Measurements from ENCODE around the gene MMEL1.
"Not testable (repeated sequence)": the region's sequence is repeated elsewhere in the genome, so short reads cannot be mapped to it uniquely, and the experiment has no call there.

The MMEL1 gene, protein sequence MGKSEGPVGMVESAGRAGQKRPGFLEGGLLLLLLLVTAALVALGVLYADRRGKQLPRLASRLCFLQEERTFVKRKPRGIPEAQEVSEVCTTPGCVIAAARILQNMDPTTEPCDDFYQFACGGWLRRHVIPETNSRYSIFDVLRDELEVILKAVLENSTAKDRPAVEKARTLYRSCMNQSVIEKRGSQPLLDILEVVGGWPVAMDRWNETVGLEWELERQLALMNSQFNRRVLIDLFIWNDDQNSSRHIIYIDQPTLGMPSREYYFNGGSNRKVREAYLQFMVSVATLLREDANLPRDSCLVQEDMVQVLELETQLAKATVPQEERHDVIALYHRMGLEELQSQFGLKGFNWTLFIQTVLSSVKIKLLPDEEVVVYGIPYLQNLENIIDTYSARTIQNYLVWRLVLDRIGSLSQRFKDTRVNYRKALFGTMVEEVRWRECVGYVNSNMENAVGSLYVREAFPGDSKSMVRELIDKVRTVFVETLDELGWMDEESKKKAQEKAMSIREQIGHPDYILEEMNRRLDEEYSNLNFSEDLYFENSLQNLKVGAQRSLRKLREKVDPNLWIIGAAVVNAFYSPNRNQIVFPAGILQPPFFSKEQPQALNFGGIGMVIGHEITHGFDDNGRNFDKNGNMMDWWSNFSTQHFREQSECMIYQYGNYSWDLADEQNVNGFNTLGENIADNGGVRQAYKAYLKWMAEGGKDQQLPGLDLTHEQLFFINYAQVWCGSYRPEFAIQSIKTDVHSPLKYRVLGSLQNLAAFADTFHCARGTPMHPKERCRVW

DNA sequence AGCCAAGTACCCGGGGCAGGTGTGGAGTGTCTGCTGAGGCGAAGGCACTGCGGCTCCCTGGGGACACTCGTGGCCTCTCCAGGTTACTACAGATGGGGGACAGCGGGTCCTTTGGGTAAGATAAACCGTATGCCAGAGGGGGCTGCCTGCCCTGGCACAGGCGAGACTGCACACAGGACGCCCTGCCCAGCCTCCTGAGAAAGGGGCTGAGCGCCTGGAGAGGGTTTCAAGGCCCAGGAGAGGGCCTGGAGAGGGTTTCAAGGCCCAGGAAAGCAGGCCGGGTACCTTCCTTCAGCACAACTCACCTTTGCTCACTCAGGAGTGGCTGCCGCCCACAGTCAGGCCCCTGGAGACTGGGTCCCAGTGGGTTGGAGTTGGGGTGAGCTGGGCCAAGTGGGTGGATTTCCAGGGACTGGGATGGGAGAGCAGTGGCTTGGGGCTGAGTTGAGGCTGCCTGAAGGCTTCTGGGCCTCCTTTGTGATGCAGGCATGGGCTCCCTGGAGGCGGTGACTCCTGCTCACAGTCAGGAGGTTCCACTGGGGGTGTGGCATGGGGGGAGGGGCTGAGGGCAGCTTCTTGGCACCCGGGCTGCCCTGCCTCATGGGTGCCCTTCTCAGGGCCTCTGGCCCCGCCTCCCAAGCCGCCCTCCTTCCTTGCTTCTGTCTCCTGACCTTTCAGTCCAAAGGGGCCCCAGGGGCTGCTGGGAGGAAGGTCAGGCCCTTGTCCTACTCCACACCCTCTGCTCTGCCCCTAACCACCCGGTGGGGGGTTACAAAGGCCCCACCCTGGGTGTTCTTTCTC lies at the start of gene MMEL1:
MMEL1 (minus strand) TSS at position 456 of the 801 bp plus-strand sequence. CDS start 3,532 bp downstream, outside the sequence.
- DNase-seq = no peak

DNA sequence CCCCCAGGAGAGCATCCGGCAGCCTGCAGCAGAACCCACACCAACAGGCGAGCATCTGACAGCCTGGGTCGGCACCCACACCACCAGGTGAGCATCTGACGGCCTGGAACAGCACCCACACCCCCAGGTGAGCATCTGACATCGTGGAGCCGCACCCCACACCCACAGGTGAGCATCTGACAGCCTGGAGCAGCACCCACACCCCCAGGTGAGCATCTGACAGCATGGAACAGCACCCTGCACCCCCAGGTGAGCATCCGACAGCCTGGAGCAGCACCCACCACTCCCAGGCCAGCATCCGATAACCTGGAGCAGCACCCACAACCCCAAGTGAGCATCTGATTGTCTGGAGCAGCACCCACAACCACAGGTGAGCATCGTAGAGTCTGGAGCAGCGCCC lies 43.9 kb upstream of the MMEL1 start:
- not testable (repeated sequence) for DNase-seq

- DNase-seq = not testable (repeated sequence)
These were observed 38.8 kb upstream of the MMEL1 start for GRCh38 chr1:2671656-2672055.

DNA sequence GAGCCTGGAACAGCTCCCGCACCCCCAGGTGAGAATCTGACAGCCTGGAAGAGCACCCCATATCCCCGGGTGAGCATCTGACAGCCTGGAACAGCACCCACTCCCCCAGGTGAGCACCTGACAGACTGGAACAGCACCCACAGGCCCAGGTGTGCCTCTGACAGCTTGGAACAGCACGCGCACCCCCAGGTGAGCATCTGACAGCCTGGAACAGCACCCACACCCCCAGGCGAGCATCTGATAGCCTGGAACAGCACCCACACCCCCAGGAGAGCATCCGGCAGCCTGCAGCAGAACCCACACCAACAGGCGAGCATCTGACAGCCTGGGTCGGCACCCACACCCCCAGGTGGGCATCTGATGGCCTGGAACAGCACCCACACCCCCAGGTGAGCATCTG lies 27.0 kb upstream of the MMEL1 start:
- DNase-seq = not testable (repeated sequence)

- not testable (repeated sequence) for DNase-seq
These were observed 25.1 kb upstream of the MMEL1 start for GRCh38 chr1:2657909-2658308.

DNA sequence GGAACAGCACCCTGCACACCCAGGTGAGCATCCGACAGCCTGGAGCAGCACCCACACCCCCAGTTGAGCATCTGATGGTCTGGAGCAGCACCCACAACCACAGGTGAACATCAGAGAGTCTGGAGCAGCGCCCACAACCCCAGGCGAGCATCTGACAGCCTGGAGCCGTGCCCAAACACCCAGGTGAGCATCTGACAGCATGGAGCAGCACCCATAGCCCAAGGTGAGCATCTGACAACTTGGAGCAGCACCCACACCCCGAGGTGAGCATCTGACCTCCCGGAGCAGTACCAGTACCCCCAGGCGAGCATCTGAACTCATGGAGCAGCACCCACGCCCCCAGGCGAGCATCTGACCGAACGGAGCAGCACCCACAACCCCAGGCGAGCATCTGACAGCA lies 24.3 kb upstream of the MMEL1 start:
- DNase-seq = not testable (repeated sequence)

- DNase-seq = not testable (repeated sequence)
These were observed 23.0 kb upstream of the MMEL1 start for GRCh38 chr1:2655598-2656434.

DNA sequence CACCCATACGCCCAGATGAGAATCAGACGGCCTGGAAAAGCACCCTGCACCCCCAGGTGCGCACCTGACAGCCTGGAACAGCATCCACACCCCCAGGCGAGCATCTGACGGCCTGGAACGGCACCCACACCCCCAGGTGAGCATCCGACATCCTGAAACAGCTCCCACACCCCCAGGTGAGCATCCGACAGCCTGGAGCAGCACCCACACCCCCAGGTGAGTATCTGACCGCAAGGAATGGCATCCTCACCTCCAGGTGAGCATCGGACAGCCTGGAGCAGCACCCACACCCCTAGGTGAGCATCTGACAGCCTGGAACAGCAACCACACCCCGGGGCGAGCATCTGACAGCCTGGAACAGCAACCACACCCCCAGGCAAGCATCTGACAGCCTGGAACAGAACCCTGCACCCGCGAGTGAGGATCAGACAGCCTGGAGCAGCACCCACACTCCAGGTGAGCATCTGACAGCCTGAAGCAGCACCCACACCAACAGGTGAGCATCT lies 21.7 kb upstream of the MMEL1 start:
- DNase-seq = not testable (repeated sequence)

DNA sequence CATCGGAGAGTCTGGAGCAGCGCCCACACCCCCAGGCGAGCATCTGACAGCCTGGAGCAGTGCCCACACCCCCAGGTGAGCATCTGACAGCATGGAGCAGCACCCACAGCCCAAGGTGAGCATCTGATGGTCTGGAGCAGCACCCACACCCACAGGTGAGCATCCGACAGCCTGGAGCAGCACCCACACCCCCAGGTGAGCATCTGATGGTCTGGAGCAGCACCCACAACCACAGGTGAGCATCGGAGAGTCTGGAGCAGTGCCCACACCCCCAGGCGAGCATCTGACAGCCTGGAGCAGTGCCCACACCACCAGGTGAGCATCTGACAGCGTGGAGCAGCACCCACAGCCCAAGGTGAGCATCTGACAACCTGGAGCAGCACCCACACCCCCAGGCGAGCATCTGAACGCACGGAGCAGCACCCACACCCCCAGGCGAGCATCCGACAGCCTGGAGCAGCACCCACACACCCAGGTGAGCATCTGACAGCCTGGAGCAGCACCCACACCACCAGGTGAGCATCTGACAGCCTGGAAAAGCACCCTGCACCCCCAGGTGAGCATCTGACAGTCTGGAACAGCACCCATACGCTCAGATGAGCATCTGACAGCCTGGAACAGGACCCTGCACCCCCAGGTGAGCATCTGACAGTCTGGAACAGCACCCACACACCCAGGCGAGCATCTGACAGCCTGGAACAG lies 21.1 kb upstream of the MMEL1 start:
- not testable (repeated sequence) for DNase-seq

DNA sequence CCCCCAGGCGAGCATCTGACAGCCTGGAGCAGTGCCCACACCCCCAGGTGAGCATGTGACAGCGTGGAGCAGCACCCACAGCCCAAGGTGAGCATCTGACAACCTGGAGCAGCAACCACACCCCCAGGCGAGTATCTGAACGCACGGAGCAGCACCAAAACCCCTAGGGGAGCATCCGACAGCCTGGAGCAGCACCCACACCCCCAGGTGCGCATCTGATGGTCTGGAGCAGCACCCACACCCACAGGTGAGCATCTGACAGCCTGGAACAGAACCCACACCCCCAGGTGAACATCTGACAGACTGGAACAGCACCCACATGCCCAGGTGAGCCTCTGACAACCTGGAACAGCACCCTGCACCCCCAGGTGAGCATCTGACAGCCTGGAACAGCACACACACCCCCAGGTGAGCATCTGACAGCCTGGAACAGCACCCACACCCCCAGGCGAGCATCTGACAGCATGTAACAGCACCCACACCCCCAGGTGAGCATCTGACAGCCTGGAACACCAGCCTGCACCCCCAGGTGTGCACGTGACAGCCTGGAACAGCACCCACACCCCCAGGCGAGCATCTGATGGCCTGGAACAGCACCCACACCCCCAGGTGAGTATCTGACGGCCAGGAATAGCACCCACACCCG lies 20.2 kb upstream of the MMEL1 start:
- DNase-seq = not testable (repeated sequence)

GRCh38 chr1:2652152-2652925 lies 19.5 kb upstream of the MMEL1 start:
- not testable (repeated sequence) for DNase-seq

- no peak for DNase-seq
These were observed 18.3 kb upstream of the MMEL1 start for GRCh38 chr1:2650967-2651645.

- no peak for DNase-seq
These were observed 14.0 kb upstream of the MMEL1 start for GRCh38 chr1:2646837-2647236.

DNA sequence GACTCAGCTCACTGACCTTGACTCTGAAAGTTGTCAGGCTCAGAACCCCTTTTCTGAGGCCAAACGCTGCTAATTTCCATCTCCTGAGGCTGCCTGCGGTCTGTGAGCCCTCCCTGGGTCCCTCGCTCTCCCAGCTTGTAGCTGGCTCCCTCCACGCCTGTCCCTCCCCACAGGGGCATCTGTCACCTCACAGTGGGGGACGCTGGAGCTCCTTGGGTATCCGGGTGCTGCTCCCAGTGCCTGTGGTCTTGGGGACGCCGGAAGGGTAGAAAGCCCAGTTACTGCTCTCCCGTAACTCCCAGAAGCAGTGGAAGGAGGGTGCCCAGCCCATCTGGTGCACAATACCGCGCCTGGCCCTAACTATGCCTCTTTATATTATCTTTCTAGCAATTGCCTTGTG lies 13.0 kb upstream of the MMEL1 start:
- no peak for DNase-seq

DNA sequence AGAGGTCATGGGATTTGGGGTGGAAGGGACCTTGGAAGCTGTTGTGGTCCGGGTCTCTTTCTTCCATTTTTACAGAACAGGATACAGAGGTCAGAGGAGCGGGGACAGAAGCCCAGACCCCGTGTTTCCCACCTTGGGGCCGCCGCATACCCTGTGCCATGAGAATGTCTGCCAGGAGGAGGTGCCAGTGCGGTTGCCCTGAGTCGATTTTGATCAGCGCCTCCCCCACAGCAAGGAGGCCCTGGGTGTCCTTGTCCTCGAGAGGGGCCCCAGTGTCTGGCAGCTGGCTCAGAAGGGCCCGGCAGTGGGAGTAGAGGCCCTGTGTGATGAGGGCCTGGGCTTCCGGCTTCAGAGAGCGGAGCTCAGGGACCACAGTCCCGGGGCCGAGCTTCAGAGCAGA lies 12.3 kb upstream of the MMEL1 start:
- no peak for DNase-seq

DNA sequence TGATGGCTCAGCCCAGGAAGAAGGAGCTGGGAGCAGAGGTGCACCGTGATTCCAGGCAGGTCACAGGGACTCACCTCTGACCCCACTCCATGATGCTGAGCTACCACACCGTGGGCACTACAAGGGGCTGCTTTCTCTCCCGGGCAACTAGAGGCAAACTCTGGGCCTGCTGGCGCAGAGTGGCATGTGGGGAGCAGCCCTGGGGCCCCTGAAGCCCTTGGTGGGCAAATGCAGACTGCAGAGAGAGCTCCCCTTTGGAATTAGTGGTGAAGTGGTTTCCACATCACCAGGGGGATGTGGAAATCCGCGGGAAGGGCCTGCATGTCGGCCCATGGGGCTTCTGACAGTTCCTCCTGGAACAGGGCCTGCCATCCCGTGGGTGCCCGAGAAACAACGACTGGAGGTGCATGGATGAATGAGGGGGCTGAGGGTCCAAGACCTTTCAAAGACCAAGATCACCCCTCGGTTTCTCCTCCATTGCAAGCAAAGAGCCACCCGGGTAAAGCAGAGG lies 11.8 kb upstream of the MMEL1 start:
- DNase-seq = no peak

GRCh38 chr1:2644171-2644570 lies 11.4 kb upstream of the MMEL1 start:
- DNase-seq = no peak

DNA sequence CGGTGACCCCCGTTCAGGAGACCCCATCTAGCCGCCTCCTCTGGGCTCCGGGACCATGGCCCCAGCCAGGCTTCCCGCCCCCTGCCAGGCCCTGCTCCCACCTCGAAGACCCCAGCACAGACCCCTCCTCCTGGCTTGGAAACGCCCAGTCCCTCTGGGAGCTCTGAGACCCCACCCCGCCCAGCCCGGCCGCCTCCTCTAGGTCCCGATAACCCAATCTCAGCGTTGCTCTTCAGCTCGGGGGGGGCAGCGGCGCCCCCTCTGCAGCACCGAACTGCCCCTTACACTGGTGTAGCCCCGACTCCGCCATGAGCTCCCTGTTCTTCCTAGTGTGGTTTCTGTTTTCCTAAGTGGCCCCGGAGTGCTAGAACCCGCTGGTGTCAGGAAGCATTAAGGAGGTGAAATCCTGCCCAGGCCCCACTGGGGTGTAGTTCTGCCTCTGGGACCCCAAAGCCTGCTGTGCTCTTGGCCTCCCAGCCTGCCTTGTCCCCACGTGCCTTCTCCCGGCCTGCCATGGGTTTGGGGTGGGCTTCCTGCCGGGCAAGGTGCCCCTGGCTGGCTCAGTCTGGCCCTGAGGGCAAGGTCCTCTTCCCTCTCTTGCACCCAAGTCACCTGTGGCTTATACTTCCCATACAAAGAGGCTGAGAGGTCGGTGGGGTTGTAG lies 10.7 kb upstream of the MMEL1 start:
- DNase-seq = no peak

Data from DMS79 treated with DMSO at 0.1 percent for 48 hours (cell line).